DND-41 (cell line): ENCODE data around the gene GNAI2.

Experiments
- EZH2 ChIP-seq: IDR thresholded peaks from 3 replicates; pipeline ENCODE4 v1.6.1; 2012; ENCODE audit warnings: borderline replicate concordance, low read depth, mild to moderate bottlenecking, moderate library complexity, low read length, inconsistent platforms; ENCODE audit not compliant: severe bottlenecking
- TF ChIP-seq, protein P1 (sequence below): IDR thresholded peaks from 2 replicates; pipeline ENCODE4 v1.5.1; 2012; ENCODE audit warnings: borderline replicate concordance, low read length, moderate library complexity, mild to moderate bottlenecking; ENCODE audit not compliant: poor library complexity, severe bottlenecking; ENCODE audit errors: extremely low read depth

DNA sequence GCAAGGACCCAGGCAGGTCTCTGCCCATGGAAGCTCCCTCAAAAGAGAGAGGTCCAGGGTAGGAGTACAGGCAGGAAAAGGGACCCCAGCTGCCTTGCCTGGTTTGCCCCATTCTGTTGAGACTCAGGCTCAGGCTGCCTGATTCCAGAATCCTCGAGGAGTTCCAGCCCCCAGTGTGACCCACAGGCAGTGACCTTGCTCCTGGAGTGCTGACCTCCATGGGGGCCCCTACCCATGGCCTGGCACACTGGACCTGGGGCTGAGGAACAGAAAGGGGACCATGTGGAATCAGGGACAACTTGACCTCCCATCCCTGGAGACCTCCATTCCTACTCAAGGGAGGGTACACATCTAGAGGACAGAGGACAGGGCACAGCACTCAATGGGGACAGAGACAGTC lies 29.6 kb downstream of the GNAI2 start:
- TF ChIP-seq, protein P1, sequence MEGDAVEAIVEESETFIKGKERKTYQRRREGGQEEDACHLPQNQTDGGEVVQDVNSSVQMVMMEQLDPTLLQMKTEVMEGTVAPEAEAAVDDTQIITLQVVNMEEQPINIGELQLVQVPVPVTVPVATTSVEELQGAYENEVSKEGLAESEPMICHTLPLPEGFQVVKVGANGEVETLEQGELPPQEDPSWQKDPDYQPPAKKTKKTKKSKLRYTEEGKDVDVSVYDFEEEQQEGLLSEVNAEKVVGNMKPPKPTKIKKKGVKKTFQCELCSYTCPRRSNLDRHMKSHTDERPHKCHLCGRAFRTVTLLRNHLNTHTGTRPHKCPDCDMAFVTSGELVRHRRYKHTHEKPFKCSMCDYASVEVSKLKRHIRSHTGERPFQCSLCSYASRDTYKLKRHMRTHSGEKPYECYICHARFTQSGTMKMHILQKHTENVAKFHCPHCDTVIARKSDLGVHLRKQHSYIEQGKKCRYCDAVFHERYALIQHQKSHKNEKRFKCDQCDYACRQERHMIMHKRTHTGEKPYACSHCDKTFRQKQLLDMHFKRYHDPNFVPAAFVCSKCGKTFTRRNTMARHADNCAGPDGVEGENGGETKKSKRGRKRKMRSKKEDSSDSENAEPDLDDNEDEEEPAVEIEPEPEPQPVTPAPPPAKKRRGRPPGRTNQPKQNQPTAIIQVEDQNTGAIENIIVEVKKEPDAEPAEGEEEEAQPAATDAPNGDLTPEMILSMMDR: no peak
- no peak for TF ChIP-seq EZH2
